Astrocyte of the cerebellum (primary cell): ENCODE results near the gene UEVLD.

Experiments
- DNase-seq: peaks from one replicate; pipeline ENCODE4 v3.0.0-alpha.2; 2011; ENCODE audit warnings: low read depth
- H3K4me3 ChIP-seq: 2 replicates; pipeline ENCODE4 v1.5.1; 2011; ENCODE audit warnings: mild to moderate bottlenecking, low read depth, low read length, moderate library complexity
- CTCF ChIP-seq: IDR thresholded peaks from 2 replicates; pipeline ENCODE4 v1.5.1; 2012; ENCODE audit warnings: low read length, low read depth, moderate library complexity, mild to moderate bottlenecking; ENCODE audit errors: missing control alignments
- in situ Hi-C: cut with HindIII; loops from 2 replicates; pipeline ENCODE4 v1.10.0; 2017; ENCODE audit warnings: low sequenced_read_pairs

UEVLD gene

DNA sequence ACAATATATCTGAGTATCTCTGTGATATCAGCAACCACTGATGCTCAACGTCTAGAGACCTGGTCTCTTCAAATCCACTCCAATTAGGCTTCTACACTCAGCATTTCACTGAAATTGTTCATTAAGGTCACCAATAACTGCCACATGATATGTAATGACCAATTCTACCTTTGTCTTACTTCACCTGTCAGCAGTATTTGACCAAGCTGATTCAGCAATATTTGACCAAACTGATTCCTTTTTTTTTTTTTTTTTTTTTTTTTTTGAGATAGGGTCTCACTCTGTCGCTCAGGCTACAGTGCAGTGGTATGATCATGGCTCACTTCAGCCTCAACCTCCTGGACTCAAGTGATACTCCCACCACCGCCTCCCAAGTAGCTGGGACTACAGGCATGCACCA, 67.4 kb downstream of the UEVLD start:
- in situ Hi-C loops = no loop called here
- DNase-seq = no peak

DNA sequence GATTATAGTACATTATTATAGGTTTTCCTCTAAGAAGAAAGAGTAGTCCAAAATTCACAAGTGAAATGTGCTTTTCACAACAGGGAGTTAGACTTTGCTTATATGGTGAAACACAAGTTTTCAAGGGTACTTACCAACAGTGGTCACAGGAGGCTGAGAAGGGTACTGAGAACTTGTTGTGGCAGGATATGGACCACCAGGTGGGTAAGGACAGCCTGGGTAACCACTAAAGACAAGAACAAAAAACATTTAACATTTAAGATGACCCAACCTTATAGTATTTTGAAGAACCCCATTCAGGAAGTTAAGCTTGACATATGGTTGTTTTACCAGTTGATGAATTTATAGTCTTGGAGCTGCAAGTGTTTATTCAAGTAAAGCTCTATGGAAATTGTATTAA, 86.2 kb downstream of the UEVLD start:
- no peak for DNase-seq
- in situ Hi-C loops = no loop called here
- TF ChIP-seq CTCF = no peak
- H3K4me3 ChIP-seq = no peak overlapping the region

More for the DNA sequence above, 67.4 kb downstream of the UEVLD start:
- TF ChIP-seq CTCF = no peak
- H3K4me3 ChIP-seq = no peak overlapping the region

DNA sequence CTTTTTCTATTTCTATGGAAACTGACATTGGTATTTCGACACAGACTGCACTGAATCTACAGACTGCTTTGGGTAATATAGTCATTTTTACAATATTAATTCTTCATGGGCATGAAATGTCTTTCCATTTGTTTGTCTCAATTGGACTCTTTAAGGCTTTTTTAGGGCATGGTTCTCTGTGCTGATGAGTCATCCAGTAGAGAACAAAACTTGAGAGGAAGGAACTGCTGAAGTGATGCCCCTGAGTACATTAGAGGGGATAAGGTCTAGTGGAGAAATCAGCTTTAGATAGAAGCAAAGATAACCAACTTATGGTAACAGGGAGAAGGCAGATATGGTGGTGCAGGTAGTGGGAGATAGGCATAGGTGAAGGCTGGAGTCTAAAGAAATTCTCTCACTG, 86.9 kb downstream of the UEVLD start:
- no peak for TF ChIP-seq CTCF
- in situ Hi-C loops = no loop called here
- no peak overlapping the region for H3K4me3 ChIP-seq
- DNase-seq = no peak

- no peak overlapping the region for H3K4me3 ChIP-seq
- in situ Hi-C loops = no loop called here
- no peak for DNase-seq
- no peak for TF ChIP-seq CTCF
Measured at GRCh38 chr11:18498039-18498438, 90.5 kb downstream of the UEVLD start.

- TF ChIP-seq CTCF = no peak
- H3K4me3 ChIP-seq = no peak overlapping the region
- in situ Hi-C loops = no loop called here
- DNase-seq = no peak
Measured at GRCh38 chr11:18495703-18496102, 92.8 kb downstream of the UEVLD start.

- H3K4me3 ChIP-seq = no peak overlapping the region
- in situ Hi-C loops = no loop called here
- no peak for DNase-seq
- TF ChIP-seq CTCF = no peak
Measured at GRCh38 chr11:18495271-18495670, 93.3 kb downstream of the UEVLD start.

DNA sequence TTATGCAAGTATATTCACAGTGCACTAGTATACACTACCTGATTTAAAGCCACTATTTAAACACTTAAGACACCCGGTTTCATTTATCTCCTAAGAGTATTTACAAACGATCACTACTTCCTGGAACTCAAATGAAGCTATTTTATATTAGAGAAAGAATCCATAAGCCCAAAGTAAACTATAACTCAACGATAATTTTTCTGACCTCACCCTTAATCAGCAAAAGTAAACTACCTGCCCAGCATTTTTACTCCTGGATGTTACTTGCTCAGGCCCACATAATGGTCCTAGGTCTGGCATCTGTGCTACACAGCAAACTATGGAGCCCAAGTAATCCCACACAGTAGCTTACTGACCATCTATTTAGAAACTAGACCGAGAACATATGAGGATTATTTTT, 95.2 kb downstream of the UEVLD start:
- no peak for TF ChIP-seq CTCF
- no peak for DNase-seq
- in situ Hi-C loops = no loop called here
- no peak overlapping the region for H3K4me3 ChIP-seq
